Trophoblast cell (in vitro differentiated cells and primary cell): Measurements from ENCODE around the gene TCOF1.

Experiments used
- DNase-seq, 2 donors: peaks; one replicate each; pipeline ENCODE4 v3.0.0-alpha.2; 2016
- H2AFZ ChIP-seq: 2 replicates; pipeline ENCODE4 v1.6.1; 2013; ENCODE audit warnings: low read length, moderate library complexity, mild to moderate bottlenecking; ENCODE audit not compliant: insufficient read depth, poor library complexity
- H2AK5ac ChIP-seq: 2 replicates; pipeline ENCODE4 v1.6.1; 2013; ENCODE audit warnings: mild to moderate bottlenecking, low read length
- H2BK120ac ChIP-seq: 2 replicates; pipeline ENCODE4 v1.6.1; 2013; ENCODE audit warnings: low read length, mild to moderate bottlenecking, moderate library complexity; ENCODE audit not compliant: insufficient read depth, poor library complexity
- H2BK12ac ChIP-seq: 2 replicates; pipeline ENCODE4 v1.6.1; 2013; ENCODE audit warnings: mild to moderate bottlenecking, low read length, moderate library complexity
- H2BK5ac ChIP-seq: 2 replicates; pipeline ENCODE4 v1.6.1; 2013; ENCODE audit warnings: low read length, low read depth, moderate library complexity, mild to moderate bottlenecking; ENCODE audit not compliant: poor library complexity
- H3K14ac ChIP-seq: 2 replicates; pipeline ENCODE4 v1.6.1; 2013; ENCODE audit warnings: mild to moderate bottlenecking, low read length
- H3K18ac ChIP-seq: 2 replicates; pipeline ENCODE4 v1.6.1; 2013; ENCODE audit warnings: mild to moderate bottlenecking, low read length
- H3K23ac ChIP-seq: 2 replicates; pipeline ENCODE4 v1.6.1; 2013; ENCODE audit warnings: low read length
- H3K27ac ChIP-seq: 2 replicates; pipeline ENCODE4 v1.5.1; 2013; ENCODE audit warnings: low read depth, mild to moderate bottlenecking, inconsistent platforms, low read length, moderate library complexity
- H3K27me3 ChIP-seq: 2 replicates; pipeline ENCODE4 v1.6.1; 2013; ENCODE audit warnings: inconsistent platforms, mild to moderate bottlenecking, low read length, moderate library complexity; ENCODE audit not compliant: insufficient read depth
- H3K36me3 ChIP-seq, 2 experiments: 1 replicate in 1 of 2; 2 replicates in 1 of 2; pipeline ENCODE4 v1.6.1; 2013; ENCODE audit warnings: low read length in 2 of 2, mild to moderate bottlenecking in 2 of 2, moderate library complexity in 1 of 2; ENCODE audit not compliant: insufficient read depth in 2 of 2, control insufficient read depth in 1 of 2
- H3K4ac ChIP-seq: 2 replicates; pipeline ENCODE4 v1.6.1; 2013; ENCODE audit warnings: low read depth, mild to moderate bottlenecking, low read length, moderate library complexity
- H3K4me1 ChIP-seq, 2 experiments: 1 replicate in 1 of 2; 2 replicates in 1 of 2; pipeline ENCODE4 v1.6.1; 2013; ENCODE audit warnings: low read length in 2 of 2, mild to moderate bottlenecking in 2 of 2, moderate library complexity in 1 of 2; ENCODE audit not compliant: insufficient read depth in 2 of 2, control insufficient read depth in 1 of 2
- H3K4me2 ChIP-seq: 2 replicates; pipeline ENCODE4 v1.6.1; 2013; ENCODE audit warnings: inconsistent platforms, mild to moderate bottlenecking, low read length, moderate library complexity
- H3K4me3 ChIP-seq: 2 replicates; pipeline ENCODE4 v1.5.1; 2013; ENCODE audit warnings: mild to moderate bottlenecking, low read depth, low read length, inconsistent platforms
- H3K79me1 ChIP-seq: one replicate; pipeline ENCODE4 v1.6.1; 2013; ENCODE audit warnings: low read length
- H3K79me2 ChIP-seq: 2 replicates; pipeline ENCODE4 v1.6.1; 2013; ENCODE audit warnings: low read length, mild to moderate bottlenecking; ENCODE audit not compliant: control insufficient read depth, insufficient read depth, poor library complexity
- H3K9ac ChIP-seq: 2 replicates; pipeline ENCODE4 v1.6.1; 2013; ENCODE audit warnings: mild to moderate bottlenecking, low read length
- H3K9me3 ChIP-seq: 2 replicates; pipeline ENCODE4 v1.6.1; 2013; ENCODE audit warnings: low read depth, mild to moderate bottlenecking, control low read depth, inconsistent platforms, low read length; ENCODE audit not compliant: insufficient read depth
- H4K12ac ChIP-seq: 2 replicates; pipeline ENCODE4 v1.6.1; 2013; ENCODE audit warnings: low read depth, mild to moderate bottlenecking, low read length, moderate library complexity
- H4K8ac ChIP-seq: 2 replicates; pipeline ENCODE4 v1.6.1; 2013; ENCODE audit warnings: low read depth, mild to moderate bottlenecking, low read length, moderate library complexity
- H4K91ac ChIP-seq: one replicate; pipeline ENCODE4 v1.6.1; 2013; ENCODE audit warnings: low read depth, mild to moderate bottlenecking, low read length, moderate library complexity
- WGBS: extraction: QIAGEN DNeasy Blood & Tissue Kit; methylation state at CpG from one replicate; pipeline ENCODE4 v1.1.7; 2013; ENCODE audit warnings: missing lambda C conversion rate; ENCODE audit not compliant: insufficient read length, insufficient coverage; ENCODE audit errors: extremely low coverage; 5-methylcytosine and 5-hydroxymethylcytosine counted together

TCOF1 gene

DNA sequence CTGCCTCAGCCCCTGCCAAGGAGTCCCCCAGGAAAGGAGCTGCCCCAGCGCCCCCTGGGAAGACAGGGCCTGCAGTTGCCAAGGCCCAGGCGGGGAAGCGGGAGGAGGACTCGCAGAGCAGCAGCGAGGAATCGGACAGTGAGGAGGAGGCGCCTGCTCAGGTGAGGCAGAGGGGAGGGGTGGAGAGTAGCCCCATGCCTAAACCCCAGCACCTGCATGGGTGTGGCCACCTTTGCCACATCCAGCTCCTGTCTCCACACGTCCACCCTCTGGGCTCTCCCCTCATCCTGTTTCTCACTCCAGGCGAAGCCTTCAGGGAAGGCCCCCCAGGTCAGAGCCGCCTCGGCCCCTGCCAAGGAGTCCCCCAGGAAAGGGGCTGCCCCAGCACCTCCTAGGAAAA is 17.2 kb downstream of the TCOF1 start:
- WGBS = no CpG with 5 or more reads among the region's 11 CpGs
- H2AK5ac ChIP-seq = no peak overlapping the region

DNA sequence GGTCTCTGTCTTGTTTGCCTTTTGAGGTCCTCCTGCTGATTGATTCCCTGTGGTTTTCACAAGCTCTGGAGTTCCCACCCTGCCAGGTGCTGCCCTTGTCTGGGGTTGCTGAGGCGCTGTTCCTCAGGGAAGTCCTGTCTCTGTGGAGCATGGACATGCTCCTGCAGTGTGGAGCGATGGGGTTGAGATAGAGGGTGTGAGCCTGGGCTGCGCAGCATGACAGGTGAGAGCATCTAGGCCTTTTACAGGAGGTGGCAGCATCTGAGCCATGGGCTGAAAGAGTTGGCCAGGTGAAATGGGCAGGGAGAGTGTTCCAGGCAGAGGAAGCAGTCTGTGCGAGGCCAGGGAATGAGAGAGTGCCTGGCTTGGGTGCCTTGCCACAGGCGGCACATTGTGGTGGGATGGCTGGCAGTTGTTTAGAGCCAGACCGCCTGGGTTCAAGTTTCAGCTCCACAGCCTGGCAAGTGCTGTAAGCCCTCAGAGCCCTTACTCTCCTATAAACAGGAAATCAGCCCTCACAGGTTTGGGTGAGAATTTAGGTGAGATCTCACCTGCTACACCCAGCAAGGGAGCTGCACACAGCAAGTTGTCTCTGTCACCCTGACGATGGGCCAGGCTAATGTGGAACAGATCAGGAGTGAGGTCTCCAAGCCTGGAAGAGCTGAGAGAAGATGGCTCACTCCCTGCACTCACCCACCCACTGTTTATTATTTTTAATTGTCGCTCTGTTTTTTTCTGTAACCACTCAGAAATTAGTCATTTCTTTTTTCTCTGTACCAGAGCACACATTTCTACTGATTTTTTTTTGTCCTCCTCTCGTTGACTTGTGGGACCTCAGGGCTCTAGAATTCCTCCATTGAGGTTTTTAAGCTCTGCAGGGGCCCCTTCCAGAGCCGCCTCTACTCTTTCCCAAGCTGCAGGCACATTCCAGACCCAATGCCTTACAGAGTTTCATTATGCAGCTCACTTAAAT is 19.6 kb downstream of the TCOF1 start:
- WGBS = no CpG with 5 or more reads among the region's 10 CpGs
- Histone ChIP-seq H3K23ac (no peak overlapping the region), H4K12ac (no peak overlapping the region), H2BK12ac (peak overlapping the region; percentile 81), H3K14ac (peak overlapping the region; percentile 30), H3K79me2 (peaks cover 11% of the 10 kb centered on the region), H3K9ac (no peak overlapping the region), H2AFZ (no peak overlapping the region), H2BK120ac (peak overlapping the region; percentile 67), H3K4ac (peak overlapping the region; percentile 27), H3K36me3 (peaks cover 78 to 85% of the 10 kb centered on the region in 2 experiments), H3K4me2 (no peak overlapping the region), H3K18ac (peak overlapping the region; percentile 63), H3K9me3 (peaks cover 11% of the 10 kb centered on the region), H2BK5ac (peak overlapping the region; percentile 44), H4K91ac (peak overlapping the region; percentile 72), H3K27me3 (no peaks in the 10 kb centered on the region), H3K79me1 (peaks cover 20% of the 10 kb centered on the region), H3K27ac (peak overlapping the region; percentile 90), H2AK5ac (peak overlapping the region; percentile 31), H3K4me3 (no peak overlapping the region), H4K8ac (peak overlapping the region; percentile 27), H3K4me1 (peaks cover 22 to 23% of the 10 kb centered on the region in 2 experiments)
- peak; percentile 28 to 54 for DNase-seq

More for the DNA sequence above, 17.2 kb downstream of the TCOF1 start:
- H3K79me2 ChIP-seq = peaks cover 11% of the 10 kb centered on the region
- no peak overlapping the region for H3K14ac ChIP-seq
- peaks cover 11% of the 10 kb centered on the region for H3K9me3 ChIP-seq
- no peak overlapping the region for H3K4me3 ChIP-seq
- no peak overlapping the region for H3K23ac ChIP-seq
- H3K18ac ChIP-seq = no peak overlapping the region
- peaks cover 78 to 84% of the 10 kb centered on the region in 2 experiments for H3K36me3 ChIP-seq
- no peak overlapping the region for H3K27ac ChIP-seq
- no peak overlapping the region for H4K8ac ChIP-seq
- peaks cover 22 to 24% of the 10 kb centered on the region in 2 experiments for H3K4me1 ChIP-seq
- no peak overlapping the region for H2BK5ac ChIP-seq
- no peak overlapping the region for H2BK12ac ChIP-seq
- H2BK120ac ChIP-seq = no peak overlapping the region
- H3K27me3 ChIP-seq = no peaks in the 10 kb centered on the region
- no peak overlapping the region for H3K4me2 ChIP-seq
- no peak overlapping the region for H4K91ac ChIP-seq
- no peak overlapping the region for H4K12ac ChIP-seq
- H3K9ac ChIP-seq = no peak overlapping the region
- H3K4ac ChIP-seq = no peak overlapping the region
- no peak for DNase-seq
- peaks cover 20% of the 10 kb centered on the region for H3K79me1 ChIP-seq
- H2AFZ ChIP-seq = no peak overlapping the region

- Histone ChIP-seq H2BK12ac (no peak overlapping the region), H2AFZ (no peak overlapping the region), H3K4me1 (peaks cover 22 to 23% of the 10 kb centered on the region in 2 experiments), H4K91ac (peak overlapping the region; percentile 94), H3K23ac (no peak overlapping the region), H2AK5ac (no peak overlapping the region), H3K9me3 (peaks cover 12% of the 10 kb centered on the region), H3K4me2 (peak overlapping the region; percentile 15), H3K27ac (peak overlapping the region; percentile 90), H3K79me1 (peaks cover 20% of the 10 kb centered on the region), H2BK120ac (peak overlapping the region; percentile 91), H3K9ac (no peak overlapping the region), H3K79me2 (peaks cover 11% of the 10 kb centered on the region), H3K18ac (no peak overlapping the region), H3K14ac (no peak overlapping the region), H3K4ac (no peak overlapping the region), H4K8ac (no peak overlapping the region), H3K4me3 (no peak overlapping the region), H4K12ac (no peak overlapping the region), H3K27me3 (no peaks in the 10 kb centered on the region), H3K36me3 (peaks cover 77 to 85% of the 10 kb centered on the region in 2 experiments), H2BK5ac (peak overlapping the region; percentile 82)
- WGBS = no CpG with 5 or more reads among the region's 5 CpGs
- peak; percentile 77 to 83 for DNase-seq
These were observed 20.6 kb downstream of the TCOF1 start for GRCh38 chr5:150377964-150378694.

- Histone ChIP-seq H2BK12ac (no peak overlapping the region), H3K79me1 (peaks cover 3% of the 10 kb centered on the region), H3K9ac (no peak overlapping the region), H3K4ac (no peak overlapping the region), H3K23ac (no peak overlapping the region), H2BK120ac (no peak overlapping the region), H3K27ac (no peak overlapping the region), H3K27me3 (no peaks in the 10 kb centered on the region), H4K12ac (no peak overlapping the region), H2BK5ac (no peak overlapping the region), H2AFZ (no peak overlapping the region), H3K18ac (no peak overlapping the region), H3K4me3 (no peak overlapping the region), H4K8ac (no peak overlapping the region), H3K9me3 (peaks cover 4% of the 10 kb centered on the region), H3K79me2 (no peaks in the 10 kb centered on the region), H3K36me3 (peaks cover 68 to 80% of the 10 kb centered on the region in 2 experiments), H2AK5ac (no peak overlapping the region), H3K4me2 (no peak overlapping the region), H3K14ac (no peak overlapping the region), H3K4me1 (peaks cover 9 to 19% of the 10 kb centered on the region in 2 experiments), H4K91ac (no peak overlapping the region)
- WGBS = no CpG with 5 or more reads among the region's 5 CpGs
- DNase-seq = no peak
These were observed 27.2 kb downstream of the TCOF1 start for GRCh38 chr5:150384701-150385100.
